WTC11 (cell line): Measurements from ENCODE around the gene PDCD1LG2. TPM values are rescaled to one million over a fixed set of nuclear protein-coding genes. Genes with fewer than 3 reads are reported as not detected.

Experiments used
- total RNA-seq: library from RNA; stranded (reverse); gene quantifications from 3 replicates; pipeline ENCODE4 v1.2.3, GENCODE V29; 2021

Gene PDCD1LG2
- total RNA-seq, 1 experiment from 2014 or later: not detected

Other genes with a start within 250 kb of the PDCD1LG2 start
- 4.0 to 4.7 TPM (median 4.3 TPM) in 3 replicates for gene RLN2, start 205.8 kb upstream of the PDCD1LG2 start, total RNA-seq
- 0.66 to 0.89 TPM (median 0.87 TPM) in 3 replicates for gene RLN1, start 170.7 kb upstream of the PDCD1LG2 start, total RNA-seq
- 19.2 to 26.3 TPM (median 25.0 TPM) in 3 replicates for gene PLGRKT, start 72.6 kb upstream of the PDCD1LG2 start, total RNA-seq
- gene CD274, start 60.0 kb upstream of the PDCD1LG2 start, total RNA-seq: 0.05 to 0.42 TPM (median 0.21 TPM) in 3 replicates
- 17.4 to 18.9 TPM (median 17.8 TPM) in 3 replicates for gene RIC1, start 118.6 kb downstream of the PDCD1LG2 start, total RNA-seq